Retinal pigment epithelial cell (primary cell): ENCODE measurements around the gene RND1.

ENCODE experiments used
- DNase-seq: peaks from one replicate; pipeline ENCODE4 v3.0.0-alpha.2; 2010; ENCODE audit warnings: low read depth
- H3K4me3 ChIP-seq: 2 replicates; pipeline ENCODE4 v1.5.1; 2011; ENCODE audit warnings: mild to moderate bottlenecking, low read length, control low read depth, moderate library complexity
- TF ChIP-seq, protein P1 (sequence below): conservative IDR thresholded peaks from 2 replicates; pipeline ENCODE4 v1.5.1; 2011; ENCODE audit warnings: low read depth, low read length, control low read depth, inconsistent platforms

RND1 gene

DNA sequence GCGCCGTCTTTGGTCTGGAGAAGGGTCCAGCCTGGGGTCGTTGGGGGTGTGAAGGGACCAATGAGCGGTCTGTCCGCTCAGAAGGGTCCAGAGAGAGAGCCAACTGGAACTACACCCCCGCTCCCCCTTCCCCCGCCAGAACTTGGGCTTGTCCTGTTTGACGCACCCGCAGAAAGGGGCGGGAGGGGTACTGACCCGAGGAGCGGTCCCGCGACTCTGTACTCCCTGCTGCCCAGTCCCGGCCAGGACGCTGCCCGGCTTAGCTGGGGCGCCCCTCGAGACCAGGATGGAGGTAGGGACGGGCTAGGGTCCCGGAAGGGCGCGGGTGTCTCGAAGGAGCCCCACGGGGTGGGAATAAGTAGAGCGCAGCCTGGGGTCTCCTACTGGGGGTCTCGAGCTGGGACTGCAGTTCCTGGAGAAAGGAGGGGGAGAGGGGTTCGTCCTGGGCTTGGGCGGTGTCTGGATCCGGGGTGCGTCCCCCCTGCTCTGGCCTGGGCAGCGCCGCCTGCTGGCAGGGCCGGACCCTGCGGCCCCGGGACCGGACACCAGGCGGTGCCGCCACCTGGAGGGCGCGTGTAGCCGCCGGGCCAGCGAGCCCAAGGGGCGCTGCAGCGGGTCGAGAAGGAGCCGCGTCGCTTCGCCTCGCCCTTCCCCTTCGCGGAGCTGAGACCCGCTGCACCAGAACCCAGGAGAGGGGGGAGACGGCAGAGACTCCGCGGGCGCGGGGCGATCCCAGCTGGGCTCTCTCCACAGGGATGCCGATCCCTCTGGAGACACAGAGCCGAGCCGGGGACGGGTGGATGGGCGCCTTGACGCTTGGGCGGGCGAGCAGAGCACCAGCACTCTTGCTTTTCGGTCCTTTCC is 51.2 kb downstream of the RND1 start:
- TF ChIP-seq, protein P1, sequence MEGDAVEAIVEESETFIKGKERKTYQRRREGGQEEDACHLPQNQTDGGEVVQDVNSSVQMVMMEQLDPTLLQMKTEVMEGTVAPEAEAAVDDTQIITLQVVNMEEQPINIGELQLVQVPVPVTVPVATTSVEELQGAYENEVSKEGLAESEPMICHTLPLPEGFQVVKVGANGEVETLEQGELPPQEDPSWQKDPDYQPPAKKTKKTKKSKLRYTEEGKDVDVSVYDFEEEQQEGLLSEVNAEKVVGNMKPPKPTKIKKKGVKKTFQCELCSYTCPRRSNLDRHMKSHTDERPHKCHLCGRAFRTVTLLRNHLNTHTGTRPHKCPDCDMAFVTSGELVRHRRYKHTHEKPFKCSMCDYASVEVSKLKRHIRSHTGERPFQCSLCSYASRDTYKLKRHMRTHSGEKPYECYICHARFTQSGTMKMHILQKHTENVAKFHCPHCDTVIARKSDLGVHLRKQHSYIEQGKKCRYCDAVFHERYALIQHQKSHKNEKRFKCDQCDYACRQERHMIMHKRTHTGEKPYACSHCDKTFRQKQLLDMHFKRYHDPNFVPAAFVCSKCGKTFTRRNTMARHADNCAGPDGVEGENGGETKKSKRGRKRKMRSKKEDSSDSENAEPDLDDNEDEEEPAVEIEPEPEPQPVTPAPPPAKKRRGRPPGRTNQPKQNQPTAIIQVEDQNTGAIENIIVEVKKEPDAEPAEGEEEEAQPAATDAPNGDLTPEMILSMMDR, result peak; percentile 96
- peak overlapping the region; percentile 65 for H3K4me3 ChIP-seq
- no peak for DNase-seq

DNA sequence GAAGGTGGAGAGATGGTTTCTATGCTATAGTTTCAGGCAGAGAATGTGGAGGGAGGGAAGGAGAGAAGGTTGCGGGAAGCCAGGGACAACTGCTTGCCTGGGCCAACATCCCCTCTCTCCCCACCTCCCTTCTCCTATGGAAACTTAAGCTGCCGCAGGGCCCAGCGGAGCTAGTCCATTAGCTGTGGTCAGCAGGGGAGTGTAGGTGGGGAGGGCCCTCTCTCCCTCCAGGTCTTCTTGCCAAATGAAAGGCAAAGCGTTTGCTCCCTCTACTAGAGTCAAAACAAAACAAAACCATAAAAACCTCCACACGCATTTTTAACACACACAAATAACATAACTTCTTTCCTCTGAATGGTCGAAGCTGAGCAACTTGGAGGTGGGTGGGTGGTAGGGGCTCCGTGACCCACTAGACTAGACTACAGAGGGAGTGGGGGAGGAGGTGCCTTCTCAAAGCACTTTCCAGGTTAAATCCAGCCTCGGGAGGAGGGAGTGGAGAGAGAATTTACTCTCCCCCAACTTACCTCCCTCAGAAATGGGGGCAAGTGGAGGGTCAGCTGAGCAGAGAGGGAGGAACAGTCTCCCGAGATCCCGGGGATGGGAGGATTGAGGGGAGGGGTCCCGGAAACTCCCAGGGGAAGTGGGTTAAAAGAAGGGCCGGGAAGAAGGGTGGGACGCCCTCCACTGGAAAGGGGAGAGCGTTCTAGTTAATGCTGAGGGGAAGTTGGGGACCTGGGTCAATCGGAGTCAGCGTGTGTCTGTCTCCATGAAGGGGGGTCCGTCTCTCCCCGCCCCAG is 52.0 kb downstream of the RND1 start:
- TF ChIP-seq, protein P1, result peak; percentile 15
- peak overlapping the region; percentile 65 for H3K4me3 ChIP-seq
- no peak for DNase-seq

DNA sequence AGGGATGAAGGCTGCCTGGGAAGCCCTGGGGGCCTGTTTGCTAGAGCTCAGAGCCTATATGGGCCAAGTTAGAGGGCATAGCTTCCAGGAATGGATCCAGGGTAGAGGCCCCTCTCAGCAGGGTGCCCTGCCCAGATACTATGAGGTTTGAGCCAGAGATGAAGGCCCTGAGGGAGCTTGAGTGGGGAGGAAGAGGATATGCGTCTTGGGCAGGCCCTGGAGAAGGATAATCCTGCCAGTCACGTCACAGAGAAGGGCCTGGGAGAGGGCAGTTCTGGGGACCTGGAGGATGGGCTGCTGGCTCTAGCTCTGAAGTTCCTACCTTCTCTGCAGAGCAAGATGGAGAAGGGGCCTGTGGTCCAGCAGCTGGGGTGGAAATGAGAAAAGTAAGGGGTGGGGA is 53.3 kb downstream of the RND1 start:
- no peak overlapping the region for H3K4me3 ChIP-seq
- no peak for DNase-seq
- TF ChIP-seq, protein P1, result no peak

DNA sequence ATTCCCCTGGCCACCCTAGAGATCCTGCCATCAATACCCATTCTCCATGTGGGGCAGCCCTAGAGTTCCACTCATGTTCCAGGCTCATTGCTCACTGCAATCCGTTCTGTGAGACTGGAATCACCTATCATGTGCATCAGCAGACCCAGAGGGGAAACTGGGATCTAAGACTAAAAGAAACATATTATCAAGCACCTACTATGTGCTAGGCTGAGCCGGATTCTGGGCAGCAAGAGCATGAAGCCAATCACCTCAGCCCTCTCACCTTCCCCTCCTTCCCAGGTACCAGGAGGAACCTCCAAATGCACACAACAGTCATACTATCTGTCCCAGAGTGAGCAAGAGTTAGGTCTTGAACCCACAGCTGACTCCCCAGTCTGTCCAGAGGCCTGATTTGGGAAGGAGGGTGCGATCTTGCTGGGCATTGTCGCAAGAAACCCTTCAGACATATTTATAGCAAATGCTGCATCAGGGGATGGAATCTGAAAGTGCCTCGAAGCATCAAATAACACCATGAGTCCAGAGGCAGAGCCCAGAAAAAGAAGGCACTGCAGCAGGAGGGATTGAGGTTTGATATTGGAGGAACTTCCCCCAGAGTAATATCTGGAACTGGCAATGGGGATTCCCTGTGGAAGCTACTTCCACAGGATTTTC is 54.1 kb downstream of the RND1 start:
- no peak overlapping the region for H3K4me3 ChIP-seq
- TF ChIP-seq, protein P1, result no peak
- DNase-seq, result no peak

- peak; percentile 48 for DNase-seq
- TF ChIP-seq, protein P1, result no peak
- no peak overlapping the region for H3K4me3 ChIP-seq
Observed at GRCh38 chr12:48810903-48811431, 54.7 kb downstream of the RND1 start.

GRCh38 chr12:48807981-48808380 is 57.7 kb downstream of the RND1 start:
- TF ChIP-seq, protein P1, result no peak
- DNase-seq, result no peak
- H3K4me3 ChIP-seq, result no peak overlapping the region
